ENCODE results near the gene CARMIL1. TPM values are rescaled to one million over a fixed set of nuclear protein-coding genes. Genes with fewer than 3 reads are reported as not detected.

The CARMIL1 gene
- total RNA-seq, 1 experiment from 2014 or later = 23.6 TPM

- WGBS (ENCODE audit: extremely low coverage, insufficient read length, low lambda C conversion rate) = no CpG with 5 or more reads among the region's 4 CpGs
- peaks cover 4% of the 10 kb centered on the region for H3K79me1 ChIP-seq (ENCODE audit: insufficient read depth, low read depth, low read length, poor library complexity, severe bottlenecking)
- H4K20me1 ChIP-seq (ENCODE audit: control insufficient read depth, insufficient read depth, insufficient read length) = no peaks in the 10 kb centered on the region
- peaks cover 12% of the 10 kb centered on the region; the same call in 1 of the 2 replicates for H3K79me2 ChIP-seq (ENCODE audit: insufficient read depth, low read length)
- H2BK12ac ChIP-seq (ENCODE audit: insufficient read length, low read depth, low read length) = no peak overlapping the region
- Mint-ChIP-seq H3K27ac (no peak overlapping the region), H3K27me3 (ENCODE audit: low read depth) (no peaks in the 10 kb centered on the region), H3K36me3 (ENCODE audit: insufficient read depth in 1 of 3, low read depth in 3 of 3) (no peaks in the 10 kb centered on the region), H3K9me3 (no peaks in the 10 kb centered on the region), H3K4me1 (peaks cover 65 to 77% of the 10 kb centered on the region in 2 experiments), H3K4me3 (no peak overlapping the region)
- H2BK120ac ChIP-seq (ENCODE audit: low read depth, low read length, poor library complexity, severe bottlenecking) = no peak overlapping the region
- no peak overlapping the region for H3K9ac ChIP-seq (ENCODE audit: extremely low read depth, insufficient read length, low read length)
- H3K4ac ChIP-seq (ENCODE audit: low read depth, low read length) = no peak overlapping the region
- H3K4me1 ChIP-seq (ENCODE audit: insufficient read depth, low read length) = peaks cover 11% of the 10 kb centered on the region; the same call in 1 of the 2 replicates
- H3K4me2 ChIP-seq (ENCODE audit: insufficient read depth, insufficient read length, low read length) = no peak overlapping the region
- no peak for TF ChIP-seq CTCF (conservative IDR thresholded peaks at IDR 0.05)
- H3K27ac ChIP-seq (ENCODE audit: insufficient read length, low read depth, low read length) = no peak overlapping the region
- no peak overlapping the region for H2AFZ ChIP-seq (ENCODE audit: low read length)
- no peak overlapping the region for H2AK5ac ChIP-seq (ENCODE audit: insufficient read length, low read length)
- H3K14ac ChIP-seq (ENCODE audit: insufficient read depth, low read length) = no peak overlapping the region
- H4K91ac ChIP-seq (ENCODE audit: insufficient read length, low read depth, low read length) = no peak overlapping the region
- no peaks in the 10 kb centered on the region for H3K27me3 ChIP-seq (ENCODE audit: insufficient read depth, low read length)
- H3T11ph ChIP-seq (ENCODE audit: low read length) = no peak overlapping the region
- no peaks in the 10 kb centered on the region for H3K23me2 ChIP-seq (ENCODE audit: insufficient read length, low read depth, low read length, poor library complexity, severe bottlenecking)
- no peak overlapping the region for H3K23ac ChIP-seq (ENCODE audit: insufficient read length, low read depth, low read length)
- H3K9me3 ChIP-seq (ENCODE audit: control insufficient read depth, low read depth, low read length) = no peaks in the 10 kb centered on the region
- no peak overlapping the region for H4K5ac ChIP-seq (ENCODE audit: insufficient read length, low read depth, low read length)
- H3K18ac ChIP-seq (ENCODE audit: insufficient read length, low read depth, low read length) = no peak overlapping the region
- no peak for DNase-seq
- H2BK20ac ChIP-seq (ENCODE audit: low read depth, low read length, poor library complexity, severe bottlenecking) = no peak overlapping the region
- no peak overlapping the region for H2BK5ac ChIP-seq (ENCODE audit: insufficient read length, low read length)
- no peak overlapping the region for H4K8ac ChIP-seq (replicated peaks; ENCODE audit: insufficient read length, low read depth, low read length)
- no peak overlapping the region for H3K56ac ChIP-seq (ENCODE audit: insufficient read length, low read depth, low read length)
- no peak overlapping the region for H2BK15ac ChIP-seq (ENCODE audit: low read depth, low read length)
These were observed 37.5 kb downstream of the CARMIL1 start for GRCh38 chr6:25316626-25317025.

Data from H9 (cell line).